Heart right ventricle (tissue), 16 donors: ENCODE data around the gene MXD3. TPM values are rescaled to one million over a fixed set of nuclear protein-coding genes. Genes with fewer than 3 reads are reported as not detected.

Experiments
- ATAC-seq, 8 donors: fragments of 200-7000 bp; cut with Tn5 transposase; one replicate each; pipeline ENCODE4 v1.9.1; 2020; ENCODE audit warnings: mild to moderate bottlenecking in 8 of 8, moderate library complexity in 8 of 8, moderate number of reproducible peaks in 1 of 8
- DNase-seq, 2 donors: peaks; one replicate each; pipeline ENCODE4 v3.0.0-alpha.2; 2020
- H3K27ac ChIP-seq, 10 donors: fragments of 200-600 bp; sonication (generic) in 2 of 10; one replicate each; pipeline versions ENCODE4 v1.5.0 to v1.8.0; 2020 to 2022; ENCODE audit warnings: mild to moderate bottlenecking in 3 of 10
- H3K27me3 ChIP-seq, 7 donors: fragments of 200-600 bp; one replicate each; pipeline ENCODE4 v1.8.0; 2021 to 2022; ENCODE audit warnings: mild to moderate bottlenecking in 2 of 7
- H3K36me3 ChIP-seq, 9 donors: fragments of 200-600 bp; sonication (generic) in 1 of 9; one replicate each; pipeline versions ENCODE4 v1.5.0 to v1.8.0; 2020 to 2022; ENCODE audit warnings: mild to moderate bottlenecking in 2 of 9
- H3K4me1 ChIP-seq, 9 donors: fragments of 200-600 bp; sonication (generic) in 1 of 9; one replicate each; pipeline versions ENCODE4 v1.5.0 to v1.8.0; 2020 to 2022; ENCODE audit warnings: mild to moderate bottlenecking in 4 of 9
- H3K4me3 ChIP-seq, 10 donors: fragments of 200-600 bp; sonication (generic) in 2 of 10; one replicate each; pipeline versions ENCODE4 v1.5.0 to v1.8.0; 2020 to 2022; ENCODE audit warnings: mild to moderate bottlenecking in 7 of 10, moderate library complexity in 2 of 10
- H3K9me3 ChIP-seq, 11 donors: fragments of 200-600 bp in 10 of 11; sonication (generic) in 2 of 11; one replicate each; pipeline versions ENCODE4 v1.5.0 to v1.8.0; 2013 to 2022; ENCODE audit warnings: mild to moderate bottlenecking in 2 of 11, control low read depth in 1 of 11, moderate library complexity in 1 of 11
- WGBS, 2 donors: extraction: QIAGEN DNeasy Blood & Tissue Kit; methylation state at CpG; one replicate each; pipeline ENCODE4 v1.1.7; 2013; ENCODE audit warnings: inconsistent platforms in 1 of 2; 5-methylcytosine and 5-hydroxymethylcytosine counted together
- intact Hi-C, 10 donors: fragments of 100-400 bp; cut with DNase I; formaldehyde crosslinking; loops; one replicate each; pipeline versions ENCODE4 v1.11.1 to v1.14.2; 2022
- polyA plus RNA-seq, 2 donors: library from polyadenylated mRNA; stranded (reverse); fragments of 200-250 nt; gene quantifications; one replicate each; pipeline ENCODE4 v1.2.3, GENCODE V29; 2013
- total RNA-seq, 10 donors: library from RNA; stranded (reverse); fragmentation: NEBNext Ultra II Directional in 3 of 10; extraction: Animal tissue kit (Norgen Biotek cat#: 25700) in 3 of 10; gene quantifications; one replicate each; pipeline versions ENCODE4 v1.2.1 to v1.2.4, GENCODE V29; 2021 to 2023
- TF ChIP-seq, protein P1 (sequence below), 9 donors: fragments of 200-600 bp; sonication (generic) in 2 of 9; IDR thresholded peaks; one replicate each; pipeline versions ENCODE4 v1.5.0 to v1.8.0; 2021 to 2022; ENCODE audit warnings: antibody characterized with exemption in 9 of 9, mild to moderate bottlenecking in 5 of 9, moderate library complexity in 1 of 9
- donor health status: Arrhythmogenic right ventricular cardiomyopathy.
- donor health status: ischemic (EF 13 %, LVEDD 7.1; RV severe dilation, severe dysfunction).
- donor health status: healthy with polysubstance abuse.
- donor health status: DM: no; HTN: yes; CAD: no.
- donor health status: DM: no; HTN: no; CAD: no.
- donor health status: ischemic (EF 25% LVEDD 6.9; RV normal size, moderate dysfunction).
- donor health status: ischemic (EF 25% LVEDD 5.7; RV mildly dilated, moderate dysfunction).
- donor health status: healthy.
- donor health status: DM: yes; HTN: yes; CAD: no.
- donor health status: Ischemic cardiomyopathy.
- donor health status: ischemic (EF 35%, LVEDD 5.7; RV mildly dilated, moderate dysfunction).
- donor health status: nonischemic (EF 11% LVEDD 7.7; RV severe dilation, severe dysfunction).
- donor health status: DM: yes; HTN: yes; CAD: no.
- donor health status: PGD.
- donor health status: ischemic (EF 29% LVEDD 5.4; RV normal size, mild dysfunction).
- donor health status: nonischemic (EF 23%, LVEDD 6.1; RV moderate dilation, normal function).

Gene MXD3
- total and polyA plus RNA-seq, 12 donors: 1.2 to 7.1 (median 2.6) TPM

DNA sequence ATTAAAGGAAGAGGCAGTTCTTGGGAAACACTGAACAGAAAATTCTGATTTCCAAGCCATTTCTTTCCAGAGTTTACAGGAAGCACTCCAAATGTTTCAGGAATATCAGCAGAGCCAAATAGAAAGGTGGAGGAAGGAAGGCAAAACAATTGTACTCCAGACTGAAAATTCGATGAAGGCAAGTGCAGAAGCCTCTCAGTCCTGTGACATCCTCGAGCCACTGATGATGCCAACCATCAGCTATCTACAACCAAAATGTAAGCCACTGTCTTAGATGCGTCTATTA, 37.6 kb upstream of the MXD3 start:
- H3K36me3 ChIP-seq: peaks cover 0 to 57% (median 5%) of the 10 kb centered on the region in 9 donors
- no peaks in the 10 kb centered on the region for H3K9me3 ChIP-seq
- no peak for DNase-seq
- no peak for ATAC-seq
- WGBS, 2 donors: 64 to 71% methylated on average over 3 of the region's 3 CpGs
- H3K27me3 ChIP-seq: no peaks in the 10 kb centered on the region
- intact Hi-C loops: no loop called here
- H3K4me1 ChIP-seq: peaks cover 7 to 57% (median 32%) of the 10 kb centered on the region in 9 donors
- H3K27ac ChIP-seq: no peak overlapping the region
- H3K4me3 ChIP-seq: no peak overlapping the region
- TF ChIP-seq, protein P1, sequence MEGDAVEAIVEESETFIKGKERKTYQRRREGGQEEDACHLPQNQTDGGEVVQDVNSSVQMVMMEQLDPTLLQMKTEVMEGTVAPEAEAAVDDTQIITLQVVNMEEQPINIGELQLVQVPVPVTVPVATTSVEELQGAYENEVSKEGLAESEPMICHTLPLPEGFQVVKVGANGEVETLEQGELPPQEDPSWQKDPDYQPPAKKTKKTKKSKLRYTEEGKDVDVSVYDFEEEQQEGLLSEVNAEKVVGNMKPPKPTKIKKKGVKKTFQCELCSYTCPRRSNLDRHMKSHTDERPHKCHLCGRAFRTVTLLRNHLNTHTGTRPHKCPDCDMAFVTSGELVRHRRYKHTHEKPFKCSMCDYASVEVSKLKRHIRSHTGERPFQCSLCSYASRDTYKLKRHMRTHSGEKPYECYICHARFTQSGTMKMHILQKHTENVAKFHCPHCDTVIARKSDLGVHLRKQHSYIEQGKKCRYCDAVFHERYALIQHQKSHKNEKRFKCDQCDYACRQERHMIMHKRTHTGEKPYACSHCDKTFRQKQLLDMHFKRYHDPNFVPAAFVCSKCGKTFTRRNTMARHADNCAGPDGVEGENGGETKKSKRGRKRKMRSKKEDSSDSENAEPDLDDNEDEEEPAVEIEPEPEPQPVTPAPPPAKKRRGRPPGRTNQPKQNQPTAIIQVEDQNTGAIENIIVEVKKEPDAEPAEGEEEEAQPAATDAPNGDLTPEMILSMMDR (IDR thresholded peaks at IDR 0.05): no peak

DNA sequence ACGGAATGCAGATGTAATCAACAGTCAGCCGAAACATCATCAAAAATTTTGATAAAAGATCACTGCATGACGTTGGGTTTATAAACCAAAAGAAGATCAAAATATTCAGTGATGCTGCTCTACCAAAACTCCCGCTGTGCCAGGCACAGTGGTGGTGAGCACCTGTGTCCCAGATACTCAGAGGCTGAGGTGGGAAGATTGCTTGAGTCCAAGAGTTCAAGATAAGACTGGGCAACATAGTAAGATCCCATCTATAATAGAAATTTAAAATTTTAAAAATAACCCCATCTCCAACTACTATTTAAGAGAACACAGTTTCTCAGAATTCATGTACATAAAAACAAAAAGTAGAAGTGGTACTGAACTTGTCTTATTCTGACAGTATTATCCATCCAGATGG, 36.0 kb upstream of the MXD3 start:
- H3K4me1 ChIP-seq: peaks cover 7 to 57% (median 32%) of the 10 kb centered on the region in 9 donors
- 87 to 90% methylated on average over 4 of the region's 4 CpGs for WGBS, 2 donors
- H3K36me3 ChIP-seq: peaks cover 0 to 73% (median 5%) of the 10 kb centered on the region in 9 donors
- H3K27me3 ChIP-seq: no peaks in the 10 kb centered on the region
- ATAC-seq: no peak
- DNase-seq: no peak
- no peak overlapping the region for H3K4me3 ChIP-seq
- intact Hi-C loops: no loop called here
- H3K27ac ChIP-seq: no peak overlapping the region
- TF ChIP-seq, protein P1 (IDR thresholded peaks at IDR 0.05): no peak
- no peaks in the 10 kb centered on the region for H3K9me3 ChIP-seq

DNA sequence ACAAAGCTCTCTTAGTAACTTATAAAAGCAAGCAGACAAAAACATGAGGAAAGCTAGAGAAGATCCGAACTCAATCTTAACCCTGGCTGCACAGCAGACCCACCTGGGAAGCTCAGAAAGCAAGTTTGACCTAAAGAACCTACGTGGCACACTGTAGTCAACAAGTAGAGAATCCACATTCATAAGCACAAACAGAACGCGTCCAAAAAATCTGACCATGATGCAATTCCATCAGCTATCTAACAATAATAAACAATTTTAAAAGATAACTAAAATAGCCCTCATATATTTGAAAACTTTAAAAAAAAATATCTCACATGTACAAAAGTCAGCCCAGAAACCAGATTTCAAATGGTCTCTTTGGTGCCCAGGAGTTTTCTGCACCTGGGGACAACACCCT, 35.1 kb upstream of the MXD3 start:
- no peak overlapping the region for H3K27ac ChIP-seq
- TF ChIP-seq, protein P1 (IDR thresholded peaks at IDR 0.05): no peak
- intact Hi-C loops: no loop called here
- WGBS, 2 donors: 76 to 78% methylated on average over 4 of the region's 4 CpGs
- ATAC-seq (no peak), DNase-seq (no peak)
- H3K4me3 ChIP-seq: no peak overlapping the region
- H3K36me3 ChIP-seq: peaks cover 0 to 82% (median 5%) of the 10 kb centered on the region in 9 donors
- H3K4me1 ChIP-seq: peaks cover 7 to 53% (median 32%) of the 10 kb centered on the region in 9 donors
- H3K9me3 ChIP-seq: no peaks in the 10 kb centered on the region
- H3K27me3 ChIP-seq: no peaks in the 10 kb centered on the region

DNA sequence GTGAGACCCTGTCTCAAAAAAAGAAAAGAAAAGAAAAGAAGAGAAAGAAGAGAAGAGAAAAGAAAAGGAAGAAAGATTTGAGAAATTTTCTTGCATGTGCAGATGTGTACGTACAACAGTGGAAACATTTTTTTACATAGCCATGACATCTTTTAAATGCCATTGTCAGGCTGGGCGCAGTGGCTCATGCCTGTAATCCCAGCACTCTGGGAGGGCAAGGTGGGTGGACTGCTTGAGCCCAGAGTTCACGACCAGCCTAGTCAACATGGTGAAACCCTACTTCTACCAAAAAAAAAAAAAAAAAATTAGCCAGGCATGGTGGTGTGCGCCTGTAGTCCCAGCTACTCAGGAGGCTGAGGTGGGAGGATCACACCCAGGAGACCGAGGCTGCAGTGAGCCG, 33.2 kb upstream of the MXD3 start:
- intact Hi-C loops: no loop called here
- peaks cover 0 to 95% (median 3%) of the 10 kb centered on the region in 9 donors for H3K36me3 ChIP-seq

More for the DNA sequence above, 33.2 kb upstream of the MXD3 start:
- DNase-seq: no peak
- H3K27ac ChIP-seq: no peak overlapping the region
- TF ChIP-seq, protein P1 (IDR thresholded peaks at IDR 0.05): no peak
- no peaks in the 10 kb centered on the region for H3K9me3 ChIP-seq
- no peak overlapping the region for H3K4me3 ChIP-seq
- H3K27me3 ChIP-seq: no peaks in the 10 kb centered on the region
- H3K4me1 ChIP-seq: peaks cover under 1 to 40% (median 21%) of the 10 kb centered on the region in 9 donors
- ATAC-seq: no peak
- WGBS, 2 donors: 96% methylated on average over 6 of the region's 6 CpGs
